ENCODE data around the gene KIF16B. TPM values are rescaled to one million over a fixed set of nuclear protein-coding genes. Genes with fewer than 3 reads are reported as not detected.

Gene KIF16B
- total and polyA plus RNA-seq, 7 donors: 18.9 to 49.7 (median 22.4) TPM

- no peak for DNase-seq
- no peaks in the 10 kb centered on the region for H3K4me1 ChIP-seq
- TF ChIP-seq POLR2A (IDR thresholded peaks at IDR 0.05) (no peak), POLR2AphosphoS5 (IDR thresholded peaks at IDR 0.05) (no peak), EP300 (IDR thresholded peaks at IDR 0.05) (no peak), CTCF (IDR thresholded peaks at IDR 0.05) (no peak)
- WGBS, 2 donors: 99 to 100% methylated on average over 1 of the region's 1 CpG
- H3K4me3 ChIP-seq: no peak overlapping the region
- intact Hi-C loops (cut with DNase I): no loop called here
- no peak overlapping the region for H3K27ac ChIP-seq
- no peaks in the 10 kb centered on the region for H3K27me3 ChIP-seq
- no peaks in the 10 kb centered on the region for H3K9me3 ChIP-seq
- H3K36me3 ChIP-seq: peaks cover 0 to 30% (median under 1%) of the 10 kb centered on the region in 4 donors
Measured at GRCh38 chr20:16418616-16419015, 154.6 kb downstream of the KIF16B start.

- H3K4me1 ChIP-seq: no peaks in the 10 kb centered on the region
- no peak for DNase-seq
- intact Hi-C loops (cut with DNase I): no loop called here
- H3K4me3 ChIP-seq: no peak overlapping the region
- TF ChIP-seq POLR2A (IDR thresholded peaks at IDR 0.05): no peak
- TF ChIP-seq POLR2AphosphoS5 (IDR thresholded peaks at IDR 0.05): no peak
- no peak for TF ChIP-seq CTCF (IDR thresholded peaks at IDR 0.05)
- TF ChIP-seq EP300 (IDR thresholded peaks at IDR 0.05): no peak
- H3K27ac ChIP-seq: no peak overlapping the region
- H3K9me3 ChIP-seq: no peaks in the 10 kb centered on the region
- H3K36me3 ChIP-seq: peaks cover 0 to 18% (median 1%) of the 10 kb centered on the region in 4 donors
- no peaks in the 10 kb centered on the region for H3K27me3 ChIP-seq
- 84 to 89% methylated on average over 8 of the region's 8 CpGs for WGBS, 2 donors
Measured at GRCh38 chr20:16417001-16417400, 156.2 kb downstream of the KIF16B start.

- intact Hi-C loops (cut with DNase I): no loop called here
- no peak overlapping the region for H3K4me3 ChIP-seq
- no peaks in the 10 kb centered on the region for H3K27me3 ChIP-seq
- H3K9me3 ChIP-seq: peaks cover 0 to 10% (median 5%) of the 10 kb centered on the region in 4 donors
- TF ChIP-seq POLR2AphosphoS5 (IDR thresholded peaks at IDR 0.05) (no peak), EP300 (IDR thresholded peaks at IDR 0.05) (no peak), POLR2A (IDR thresholded peaks at IDR 0.05) (no peak), CTCF (IDR thresholded peaks at IDR 0.05) (no peak)
- peaks cover 0 to 29% (median 1%) of the 10 kb centered on the region in 4 donors for H3K36me3 ChIP-seq
- WGBS, 2 donors: 94% methylated on average over 4 of the region's 4 CpGs
- no peak for DNase-seq
- H3K27ac ChIP-seq: no peak overlapping the region
- H3K4me1 ChIP-seq: no peaks in the 10 kb centered on the region
Measured at GRCh38 chr20:16415071-16416053, 157.9 kb downstream of the KIF16B start.

GRCh38 chr20:16412906-16413305, 160.3 kb downstream of the KIF16B start:
- peaks cover 0 to 25% (median 1%) of the 10 kb centered on the region in 4 donors for H3K36me3 ChIP-seq
- TF ChIP-seq POLR2AphosphoS5 (IDR thresholded peaks at IDR 0.05): no peak
- TF ChIP-seq EP300 (IDR thresholded peaks at IDR 0.05): no peak
- TF ChIP-seq POLR2A (IDR thresholded peaks at IDR 0.05): no peak
- TF ChIP-seq CTCF (IDR thresholded peaks at IDR 0.05): no peak
- no peaks in the 10 kb centered on the region for H3K4me1 ChIP-seq
- H3K27ac ChIP-seq: no peak overlapping the region
- DNase-seq: no peak
- no peaks in the 10 kb centered on the region for H3K27me3 ChIP-seq
- 91 to 93% methylated on average over 1 of the region's 1 CpG for WGBS, 2 donors
- peaks cover 0 to 10% (median 5%) of the 10 kb centered on the region in 4 donors for H3K9me3 ChIP-seq
- intact Hi-C loops (cut with DNase I): no loop called here
- no peak overlapping the region for H3K4me3 ChIP-seq

Data from sigmoid colon (tissue), 7 donors.